ENCODE data around the gene CD300LB.
"Not testable (repeated sequence)": the region's sequence is repeated elsewhere in the genome, so short reads cannot be mapped to it uniquely, and the experiment has no call there.

Gene CD300LB

GRCh38 chr17:74565126-74565525 is 33.9 kb upstream of the CD300LB start:
- no peak overlapping the region for H3K4me3 ChIP-seq (replicated peaks; ENCODE audit: low read depth, low read length)
- TF ChIP-seq, protein P1, sequence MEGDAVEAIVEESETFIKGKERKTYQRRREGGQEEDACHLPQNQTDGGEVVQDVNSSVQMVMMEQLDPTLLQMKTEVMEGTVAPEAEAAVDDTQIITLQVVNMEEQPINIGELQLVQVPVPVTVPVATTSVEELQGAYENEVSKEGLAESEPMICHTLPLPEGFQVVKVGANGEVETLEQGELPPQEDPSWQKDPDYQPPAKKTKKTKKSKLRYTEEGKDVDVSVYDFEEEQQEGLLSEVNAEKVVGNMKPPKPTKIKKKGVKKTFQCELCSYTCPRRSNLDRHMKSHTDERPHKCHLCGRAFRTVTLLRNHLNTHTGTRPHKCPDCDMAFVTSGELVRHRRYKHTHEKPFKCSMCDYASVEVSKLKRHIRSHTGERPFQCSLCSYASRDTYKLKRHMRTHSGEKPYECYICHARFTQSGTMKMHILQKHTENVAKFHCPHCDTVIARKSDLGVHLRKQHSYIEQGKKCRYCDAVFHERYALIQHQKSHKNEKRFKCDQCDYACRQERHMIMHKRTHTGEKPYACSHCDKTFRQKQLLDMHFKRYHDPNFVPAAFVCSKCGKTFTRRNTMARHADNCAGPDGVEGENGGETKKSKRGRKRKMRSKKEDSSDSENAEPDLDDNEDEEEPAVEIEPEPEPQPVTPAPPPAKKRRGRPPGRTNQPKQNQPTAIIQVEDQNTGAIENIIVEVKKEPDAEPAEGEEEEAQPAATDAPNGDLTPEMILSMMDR (IDR thresholded peaks at IDR 0.05; ENCODE audit: insufficient read depth, low read length, poor library complexity, severe bottlenecking) = no peak
- no peaks in the 10 kb centered on the region for H3K36me3 ChIP-seq (ENCODE audit: control insufficient read depth, insufficient read depth, low read length)
- no peak for DNase-seq (ENCODE audit: extremely low read depth, insufficient read length)
- H3K27me3 ChIP-seq (replicated peaks; ENCODE audit: control insufficient read depth, insufficient read depth, low read length) = peaks cover 2% of the 10 kb centered on the region

GRCh38 chr17:74563358-74563757 is 32.1 kb upstream of the CD300LB start:
- Histone ChIP-seq H3K27me3 (replicated peaks; ENCODE audit: control insufficient read depth, insufficient read depth, low read length) (peaks cover 2% of the 10 kb centered on the region), H3K4me3 (replicated peaks; ENCODE audit: low read depth, low read length) (no peak overlapping the region), H3K36me3 (ENCODE audit: control insufficient read depth, insufficient read depth, low read length) (no peaks in the 10 kb centered on the region)
- DNase-seq (ENCODE audit: extremely low read depth, insufficient read length) = no peak
- TF ChIP-seq, protein P1 (IDR thresholded peaks at IDR 0.05; ENCODE audit: insufficient read depth, low read length, poor library complexity, severe bottlenecking) = no peak

DNA sequence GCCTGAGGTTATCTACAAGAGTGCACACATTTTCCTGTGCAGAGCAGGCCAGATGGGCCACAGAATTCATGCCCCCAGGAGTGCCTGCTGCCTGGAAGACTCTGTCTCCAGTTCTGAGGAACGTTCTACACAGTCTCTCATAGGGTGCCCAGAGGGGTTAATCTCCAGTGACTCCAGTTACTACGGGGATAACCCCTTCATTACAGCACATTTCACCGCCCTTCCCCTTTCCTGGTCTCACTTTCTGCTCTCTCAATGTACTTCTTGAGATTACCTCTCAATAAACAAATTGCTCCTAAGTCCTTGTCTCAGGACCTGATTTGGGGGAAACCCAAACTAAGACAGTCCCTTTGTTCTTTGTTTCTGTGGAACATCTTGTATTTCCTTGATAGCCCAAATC is 30.3 kb upstream of the CD300LB start:
- H3K4me3 ChIP-seq (replicated peaks; ENCODE audit: low read depth, low read length) = no peak overlapping the region
- H3K27me3 ChIP-seq (replicated peaks; ENCODE audit: control insufficient read depth, insufficient read depth, low read length) = peaks cover 2% of the 10 kb centered on the region
- DNase-seq (ENCODE audit: extremely low read depth, insufficient read length) = no peak
- TF ChIP-seq, protein P1 (IDR thresholded peaks at IDR 0.05; ENCODE audit: insufficient read depth, low read length, poor library complexity, severe bottlenecking) = no peak
- H3K36me3 ChIP-seq (ENCODE audit: control insufficient read depth, insufficient read depth, low read length) = no peaks in the 10 kb centered on the region

DNA sequence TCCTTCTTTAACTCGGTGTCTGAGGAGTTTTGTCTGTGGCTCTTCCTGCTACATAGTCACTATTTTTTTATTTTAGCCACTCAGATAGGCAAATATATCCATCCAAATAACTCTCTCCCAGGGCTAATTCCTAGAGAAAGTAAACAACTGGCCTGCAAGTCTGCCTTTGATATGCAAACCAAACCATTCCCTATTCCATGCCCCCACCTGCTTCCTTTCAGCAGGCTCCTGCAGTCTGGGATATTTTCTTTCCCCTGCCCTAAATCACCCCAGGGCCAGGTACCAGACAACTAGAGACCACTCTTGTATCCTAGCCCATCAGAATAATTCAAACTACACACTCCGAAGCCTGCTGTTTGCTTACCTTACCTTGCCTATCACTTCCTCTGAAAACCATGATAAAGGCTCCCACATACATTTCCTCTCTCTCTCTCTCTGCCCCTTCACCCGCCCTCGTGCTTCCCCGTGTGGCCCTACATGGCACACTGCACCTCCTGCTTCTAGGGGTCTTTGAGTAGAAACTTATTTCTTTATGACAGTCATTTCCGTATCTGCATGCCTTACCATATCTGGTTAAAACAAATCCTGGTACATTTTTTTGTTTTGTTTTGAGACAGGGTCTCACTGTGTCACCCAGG is 27.7 kb upstream of the CD300LB start:
- Histone ChIP-seq H3K36me3 (ENCODE audit: control insufficient read depth, insufficient read depth, low read length) (no peaks in the 10 kb centered on the region), H3K27me3 (replicated peaks; ENCODE audit: control insufficient read depth, insufficient read depth, low read length) (peaks cover 4% of the 10 kb centered on the region), H3K4me3 (replicated peaks; ENCODE audit: low read depth, low read length) (no peak overlapping the region)
- TF ChIP-seq, protein P1 (IDR thresholded peaks at IDR 0.05; ENCODE audit: insufficient read depth, low read length, poor library complexity, severe bottlenecking) = no peak
- no peak for DNase-seq (ENCODE audit: extremely low read depth, insufficient read length)

DNA sequence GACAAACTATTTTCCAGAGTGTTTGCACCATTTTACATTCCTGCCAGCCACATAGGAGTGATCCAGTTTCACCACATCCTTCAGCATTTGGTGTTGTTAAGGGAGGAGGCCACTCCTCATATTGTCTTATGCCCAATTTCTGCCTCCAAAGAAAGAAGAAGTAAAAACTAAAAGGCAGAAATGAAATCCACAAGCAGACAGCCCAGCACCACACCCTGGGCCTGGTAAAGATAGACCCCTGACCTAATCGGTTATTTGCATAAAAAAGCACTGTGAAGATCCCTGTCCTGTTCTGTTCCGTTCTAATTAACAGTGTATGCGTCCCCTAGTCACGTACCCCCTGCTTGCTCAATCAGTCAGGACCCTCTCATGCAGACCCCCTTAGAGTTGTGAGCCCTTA is 27.1 kb upstream of the CD300LB start:
- not testable (repeated sequence) for H3K36me3 ChIP-seq (ENCODE audit: control insufficient read depth, insufficient read depth, low read length); H3K27me3 ChIP-seq (replicated peaks; ENCODE audit: control insufficient read depth, insufficient read depth, low read length); H3K4me3 ChIP-seq (replicated peaks; ENCODE audit: low read depth, low read length); DNase-seq (ENCODE audit: extremely low read depth, insufficient read length)

DNA sequence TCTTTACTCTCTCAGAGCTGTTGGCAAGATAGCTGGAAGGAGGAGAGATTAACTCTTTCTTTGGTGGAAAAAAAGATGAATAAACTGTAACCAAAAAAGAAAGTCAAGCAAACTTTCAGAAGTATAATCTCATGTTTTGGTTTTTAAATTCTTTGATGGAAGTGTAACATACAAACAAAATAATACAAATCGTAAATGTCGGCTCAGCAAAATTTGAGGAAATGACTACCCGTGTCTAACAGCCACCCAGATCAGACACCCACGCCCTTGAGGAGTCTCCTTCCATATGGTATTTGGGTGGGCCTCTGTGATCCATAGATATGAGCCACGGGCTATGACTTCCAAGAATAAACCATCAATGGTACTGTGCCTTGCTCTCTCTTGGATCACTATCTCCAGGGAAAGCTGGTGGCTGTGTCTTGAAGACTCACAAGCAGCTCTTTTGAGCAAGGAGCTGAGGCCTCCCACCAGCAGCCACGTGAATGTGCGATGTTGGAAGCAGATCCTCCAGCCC is 24.2 kb upstream of the CD300LB start:
- DNase-seq (ENCODE audit: extremely low read depth, insufficient read length) = no peak
- Histone ChIP-seq H3K36me3 (ENCODE audit: control insufficient read depth, insufficient read depth, low read length) (no peaks in the 10 kb centered on the region), H3K4me3 (replicated peaks; ENCODE audit: low read depth, low read length) (no peak overlapping the region), H3K27me3 (replicated peaks; ENCODE audit: control insufficient read depth, insufficient read depth, low read length) (peaks cover 3% of the 10 kb centered on the region)
- TF ChIP-seq, protein P1 (IDR thresholded peaks at IDR 0.05; ENCODE audit: insufficient read depth, low read length, poor library complexity, severe bottlenecking) = no peak

Measured in GM06990 (cell line).